HL-60/S4 treated with retinoic acid at 250 ng/mL for 4 days and 3 days (cell line): ENCODE results near the gene CAPN5.

Experiments
- in situ Hi-C: fragments of 300-500 bp; cut with MboI; formaldehyde crosslinking; loops from 2 replicates; pipeline ENCODE4 v1.7.0; 2022; ENCODE audit warnings: low sequenced_read_pairs

The CAPN5 gene

GRCh38 chr11:77165066-77165465 is 98.3 kb downstream of the CAPN5 start:
- in situ Hi-C loops = no loop called here

- in situ Hi-C loops = no loop called here
These were observed 99.2 kb downstream of the CAPN5 start for GRCh38 chr11:77166021-77166420.

DNA sequence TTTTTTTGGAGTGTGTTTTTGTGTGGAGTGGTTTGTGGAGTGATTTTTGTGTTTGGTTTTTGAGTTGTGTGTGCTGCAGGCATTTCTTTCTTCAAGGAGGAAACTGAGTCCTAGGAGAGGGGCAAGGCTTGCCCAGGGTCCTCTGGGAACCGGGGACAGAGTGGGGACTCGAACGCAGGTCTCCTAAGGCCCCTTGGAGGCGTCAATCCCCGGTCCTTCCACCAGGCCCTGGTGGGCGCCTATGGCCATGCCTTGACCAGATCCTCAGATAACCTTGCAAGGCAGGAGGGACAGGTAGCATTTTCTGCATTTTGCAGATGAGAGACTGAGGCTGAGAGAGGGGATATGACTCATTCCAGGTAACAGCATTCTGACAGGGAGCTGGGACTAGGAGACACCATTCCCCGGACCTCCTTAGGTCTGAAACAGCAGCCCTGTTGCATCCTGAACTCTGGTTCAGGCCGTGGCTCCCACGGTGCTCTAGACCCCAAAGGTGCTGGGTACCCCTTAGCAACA is 100.4 kb downstream of the CAPN5 start:
- in situ Hi-C loops = no loop called here

GRCh38 chr11:77167791-77168190 is 101.0 kb downstream of the CAPN5 start:
- in situ Hi-C loops = no loop called here

GRCh38 chr11:77170107-77170506 is 103.3 kb downstream of the CAPN5 start:
- in situ Hi-C loops = no loop called here

DNA sequence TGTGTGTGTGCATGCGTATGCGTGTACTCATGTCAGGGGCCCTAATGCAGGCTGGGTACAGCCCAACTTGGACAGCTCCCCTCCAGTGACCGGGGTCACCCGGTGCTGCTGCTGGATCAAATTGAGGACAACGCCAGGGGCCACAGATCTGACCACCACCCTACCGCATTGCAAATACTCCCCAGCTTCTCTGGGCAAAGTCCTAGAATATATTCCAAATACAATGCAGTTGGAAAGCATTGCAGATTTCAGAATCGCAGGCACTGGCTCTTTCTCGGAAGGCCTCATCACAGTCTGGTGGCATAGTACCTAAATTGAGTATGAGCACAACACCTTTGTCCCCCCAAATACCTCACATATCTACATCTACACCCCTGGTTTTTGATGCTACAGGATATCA is 104.5 kb downstream of the CAPN5 start:
- in situ Hi-C loops = no loop called here

DNA sequence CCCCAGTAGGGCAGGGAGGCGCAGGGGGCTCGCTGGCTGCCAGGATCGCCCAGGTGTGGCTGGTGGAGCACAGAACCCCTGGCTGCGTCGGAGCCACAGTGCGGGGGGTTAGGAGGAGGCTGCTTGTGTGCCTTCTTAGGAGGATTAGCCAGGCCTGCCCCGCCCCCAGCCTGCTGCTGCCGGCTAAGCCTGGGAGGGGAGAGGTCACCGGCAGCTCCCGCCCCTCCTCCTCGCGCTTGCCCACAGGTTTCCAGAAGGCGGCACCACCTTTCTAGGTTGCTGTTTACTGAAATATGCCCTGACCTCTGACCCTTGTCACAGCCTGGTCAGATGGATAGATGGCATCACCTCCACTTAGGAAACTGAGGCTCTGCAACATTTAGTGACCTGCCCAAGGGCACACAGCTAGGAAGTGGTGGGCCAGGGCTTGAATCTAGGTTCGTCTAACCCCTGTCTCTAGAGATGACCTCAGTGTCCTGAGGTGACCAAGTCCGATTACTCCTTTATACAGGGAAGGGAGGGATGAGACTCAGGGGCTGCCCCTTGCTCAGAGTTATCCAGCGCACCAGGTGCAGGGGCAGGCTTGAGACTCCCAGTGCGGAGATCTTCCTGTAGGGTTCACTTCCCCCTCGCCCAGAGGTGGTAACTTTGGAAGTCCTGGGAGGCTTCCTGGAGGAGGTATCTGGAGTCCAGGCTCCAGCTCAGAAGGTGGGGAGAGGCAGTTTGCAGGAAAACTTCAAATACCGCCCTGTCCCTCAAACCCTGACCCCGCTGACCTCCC is 105.3 kb downstream of the CAPN5 start:
- in situ Hi-C loops = no loop called here

GRCh38 chr11:77172666-77172982 is 105.9 kb downstream of the CAPN5 start:
- in situ Hi-C loops = no loop called here

- in situ Hi-C loops = no loop called here
These were observed 106.7 kb downstream of the CAPN5 start for GRCh38 chr11:77173494-77173893.

DNA sequence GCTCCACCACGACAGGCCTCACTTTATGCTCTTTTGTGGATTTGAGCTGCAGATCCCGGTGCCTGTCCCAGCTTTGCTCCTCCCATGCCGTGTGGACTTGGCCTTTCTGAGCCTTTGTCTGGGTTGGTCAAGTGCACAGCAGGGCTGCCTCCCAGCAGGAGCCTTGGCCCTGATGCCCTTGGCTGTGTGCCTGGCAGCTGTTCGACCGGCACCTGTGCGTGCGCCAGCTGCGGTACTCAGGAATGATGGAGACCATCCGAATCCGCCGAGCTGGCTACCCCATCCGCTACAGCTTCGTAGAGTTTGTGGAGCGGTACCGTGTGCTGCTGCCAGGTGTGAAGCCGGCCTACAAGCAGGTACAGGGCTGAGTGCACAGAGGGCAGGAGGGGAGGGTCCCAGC is 107.8 kb downstream of the CAPN5 start:
- in situ Hi-C loops = no loop called here

DNA sequence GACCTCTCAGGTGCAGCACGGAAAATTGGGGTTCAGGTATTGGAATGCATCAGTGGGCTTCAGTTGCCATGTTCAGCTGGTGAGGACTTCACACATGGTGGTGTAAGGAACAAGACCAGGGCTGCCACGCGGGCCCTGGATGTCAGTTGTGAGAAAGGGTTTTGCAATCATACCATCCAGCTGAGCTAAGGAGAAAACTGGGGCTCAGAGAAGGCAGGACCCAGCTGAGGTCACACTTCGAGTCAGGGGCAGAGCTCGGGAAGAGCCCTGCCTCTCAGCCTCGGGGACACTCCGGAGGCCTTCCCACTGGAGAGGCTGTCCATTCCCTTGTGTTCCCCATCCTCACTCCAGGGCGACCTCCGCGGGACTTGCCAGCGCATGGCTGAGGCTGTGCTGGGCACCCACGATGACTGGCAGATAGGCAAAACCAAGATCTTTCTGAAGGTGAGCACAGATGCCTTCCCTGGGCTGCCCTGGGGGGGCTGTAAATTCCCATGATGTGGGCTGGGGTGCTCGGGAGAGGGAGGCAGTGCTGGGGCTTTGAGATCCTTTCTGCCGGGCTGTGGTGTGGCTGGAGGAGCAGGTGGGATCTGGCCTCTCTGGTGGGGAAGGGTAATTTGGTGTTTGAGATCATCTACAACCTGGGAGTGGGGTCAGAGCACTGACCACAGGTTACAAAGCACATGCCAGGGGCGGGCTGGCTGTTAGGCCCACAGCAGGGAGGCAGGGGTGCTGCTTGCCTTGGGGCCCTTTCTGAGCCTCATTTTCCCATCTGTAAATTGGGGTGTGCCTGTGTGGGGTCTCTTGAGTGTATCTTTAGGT is 108.5 kb downstream of the CAPN5 start:
- in situ Hi-C loops = no loop called here
